ENCODE results near the gene RIN2. TPM values are rescaled to one million over a fixed set of nuclear protein-coding genes. Genes with fewer than 3 reads are reported as not detected.

The RIN2 gene
- total RNA-seq, 1 experiment from 2014 or later = 1.0 TPM

DNA sequence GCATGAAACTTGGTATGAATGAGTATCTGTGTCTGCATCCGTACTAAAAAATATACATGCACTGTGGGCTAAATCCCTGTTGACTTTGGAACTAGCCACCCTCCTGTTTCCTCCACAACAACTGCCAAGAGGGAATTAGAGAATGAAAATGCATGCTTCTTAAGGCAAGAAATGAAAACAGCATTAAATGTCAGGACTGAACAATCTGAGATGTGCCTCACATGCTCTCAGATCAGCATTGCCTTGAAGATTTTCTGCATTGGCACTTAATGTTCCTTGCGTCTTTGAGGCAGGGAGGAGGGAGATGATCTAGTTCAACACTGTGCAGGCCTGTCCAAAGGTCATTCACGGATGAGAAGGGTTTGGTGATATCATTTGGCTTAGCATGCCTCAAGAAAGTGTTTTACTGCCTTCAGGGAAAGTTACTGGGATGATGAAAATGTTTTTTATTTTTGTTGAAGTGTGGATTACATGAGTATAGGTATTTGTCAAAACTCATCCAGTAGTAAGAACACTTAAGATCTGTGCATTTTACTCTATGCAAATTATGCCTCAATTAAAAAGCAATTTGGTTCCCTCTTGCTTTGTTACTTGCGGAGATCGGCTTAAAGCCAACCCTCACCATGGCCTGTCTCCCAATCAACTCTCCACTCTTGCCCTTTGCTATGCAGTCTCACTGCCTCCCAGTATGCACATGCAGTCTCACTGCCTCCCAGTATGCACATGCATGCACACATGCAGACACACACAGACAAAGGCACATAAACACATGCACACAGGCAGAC, 47.5 kb upstream of the RIN2 start:
- Histone ChIP-seq H2BK12ac (ENCODE audit: insufficient read length, low read depth, low read length) (no peak overlapping the region), H3K18ac (ENCODE audit: insufficient read length, low read depth, low read length) (no peak overlapping the region), H3K14ac (ENCODE audit: insufficient read depth, low read length) (no peak overlapping the region), H4K8ac (replicated peaks; ENCODE audit: insufficient read length, low read depth, low read length) (peak overlapping the region; percentile 1), H3T11ph (ENCODE audit: low read length) (no peak overlapping the region), H2BK15ac (ENCODE audit: low read depth, low read length) (no peak overlapping the region), H3K79me1 (ENCODE audit: insufficient read depth, low read depth, low read length, poor library complexity, severe bottlenecking) (no peaks in the 10 kb centered on the region), H3K27me3 (ENCODE audit: insufficient read depth, low read length) (no peaks in the 10 kb centered on the region), H3K79me2 (ENCODE audit: insufficient read depth, low read length) (no peaks in the 10 kb centered on the region), H3K4ac (ENCODE audit: low read depth, low read length) (no peak overlapping the region), H3K4me1 (ENCODE audit: insufficient read depth, low read length) (no peaks in the 10 kb centered on the region), H2BK120ac (ENCODE audit: low read depth, low read length, poor library complexity, severe bottlenecking) (no peak overlapping the region), H4K91ac (ENCODE audit: insufficient read length, low read depth, low read length) (no peak overlapping the region), H3K27ac (ENCODE audit: insufficient read length, low read depth, low read length) (no peak overlapping the region), H3K23me2 (ENCODE audit: insufficient read length, low read depth, low read length, poor library complexity, severe bottlenecking) (no peaks in the 10 kb centered on the region), H4K5ac (ENCODE audit: insufficient read length, low read depth, low read length) (no peak overlapping the region), H3K56ac (ENCODE audit: insufficient read length, low read depth, low read length) (no peak overlapping the region), H3K23ac (ENCODE audit: insufficient read length, low read depth, low read length) (no peak overlapping the region), H2BK20ac (ENCODE audit: low read depth, low read length, poor library complexity, severe bottlenecking) (no peak overlapping the region), H3K9ac (ENCODE audit: extremely low read depth, insufficient read length, low read length) (no peak overlapping the region), H4K20me1 (ENCODE audit: control insufficient read depth, insufficient read depth, insufficient read length) (no peaks in the 10 kb centered on the region), H3K9me3 (ENCODE audit: control insufficient read depth, low read depth, low read length) (no peaks in the 10 kb centered on the region), H2BK5ac (ENCODE audit: insufficient read length, low read length) (no peak overlapping the region), H2AFZ (ENCODE audit: low read length) (no peak overlapping the region), H2AK5ac (ENCODE audit: insufficient read length, low read length) (no peak overlapping the region), H3K4me2 (ENCODE audit: insufficient read depth, insufficient read length, low read length) (no peak overlapping the region)
- Mint-ChIP-seq H3K9me3 (peaks cover 3 to 5% of the 10 kb centered on the region in 2 experiments; a peak in 4 of 5 replicates), H3K36me3 (ENCODE audit: insufficient read depth in 1 of 3, low read depth in 3 of 3) (peaks cover 0 to under 1% (median 0%) of the 10 kb centered on the region in 3 experiments; a peak in 1 of 7 replicates), H3K27ac (no peak overlapping the region; a peak in 1 of 7 replicates), H3K27me3 (ENCODE audit: low read depth) (peaks cover 7% of the 10 kb centered on the region), H3K4me3 (no peak overlapping the region), H3K4me1 (peaks cover 0 to 11% of the 10 kb centered on the region in 2 experiments; a peak in 2 of 4 replicates)
- DNase-seq = no peak
- TF ChIP-seq, protein P1, sequence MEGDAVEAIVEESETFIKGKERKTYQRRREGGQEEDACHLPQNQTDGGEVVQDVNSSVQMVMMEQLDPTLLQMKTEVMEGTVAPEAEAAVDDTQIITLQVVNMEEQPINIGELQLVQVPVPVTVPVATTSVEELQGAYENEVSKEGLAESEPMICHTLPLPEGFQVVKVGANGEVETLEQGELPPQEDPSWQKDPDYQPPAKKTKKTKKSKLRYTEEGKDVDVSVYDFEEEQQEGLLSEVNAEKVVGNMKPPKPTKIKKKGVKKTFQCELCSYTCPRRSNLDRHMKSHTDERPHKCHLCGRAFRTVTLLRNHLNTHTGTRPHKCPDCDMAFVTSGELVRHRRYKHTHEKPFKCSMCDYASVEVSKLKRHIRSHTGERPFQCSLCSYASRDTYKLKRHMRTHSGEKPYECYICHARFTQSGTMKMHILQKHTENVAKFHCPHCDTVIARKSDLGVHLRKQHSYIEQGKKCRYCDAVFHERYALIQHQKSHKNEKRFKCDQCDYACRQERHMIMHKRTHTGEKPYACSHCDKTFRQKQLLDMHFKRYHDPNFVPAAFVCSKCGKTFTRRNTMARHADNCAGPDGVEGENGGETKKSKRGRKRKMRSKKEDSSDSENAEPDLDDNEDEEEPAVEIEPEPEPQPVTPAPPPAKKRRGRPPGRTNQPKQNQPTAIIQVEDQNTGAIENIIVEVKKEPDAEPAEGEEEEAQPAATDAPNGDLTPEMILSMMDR (conservative IDR thresholded peaks at IDR 0.05) = no peak
- no CpG with 5 or more reads among the region's 5 CpGs for WGBS (ENCODE audit: extremely low coverage, insufficient read length, low lambda C conversion rate)

All from H9 (cell line).